ENCODE measurements around the gene GOLGB1. TPM values are rescaled to one million over a fixed set of nuclear protein-coding genes. Genes with fewer than 3 reads are reported as not detected.

GOLGB1 gene
- 52.6 and 66.0 TPM in 2 replicates for total RNA-seq

DNA sequence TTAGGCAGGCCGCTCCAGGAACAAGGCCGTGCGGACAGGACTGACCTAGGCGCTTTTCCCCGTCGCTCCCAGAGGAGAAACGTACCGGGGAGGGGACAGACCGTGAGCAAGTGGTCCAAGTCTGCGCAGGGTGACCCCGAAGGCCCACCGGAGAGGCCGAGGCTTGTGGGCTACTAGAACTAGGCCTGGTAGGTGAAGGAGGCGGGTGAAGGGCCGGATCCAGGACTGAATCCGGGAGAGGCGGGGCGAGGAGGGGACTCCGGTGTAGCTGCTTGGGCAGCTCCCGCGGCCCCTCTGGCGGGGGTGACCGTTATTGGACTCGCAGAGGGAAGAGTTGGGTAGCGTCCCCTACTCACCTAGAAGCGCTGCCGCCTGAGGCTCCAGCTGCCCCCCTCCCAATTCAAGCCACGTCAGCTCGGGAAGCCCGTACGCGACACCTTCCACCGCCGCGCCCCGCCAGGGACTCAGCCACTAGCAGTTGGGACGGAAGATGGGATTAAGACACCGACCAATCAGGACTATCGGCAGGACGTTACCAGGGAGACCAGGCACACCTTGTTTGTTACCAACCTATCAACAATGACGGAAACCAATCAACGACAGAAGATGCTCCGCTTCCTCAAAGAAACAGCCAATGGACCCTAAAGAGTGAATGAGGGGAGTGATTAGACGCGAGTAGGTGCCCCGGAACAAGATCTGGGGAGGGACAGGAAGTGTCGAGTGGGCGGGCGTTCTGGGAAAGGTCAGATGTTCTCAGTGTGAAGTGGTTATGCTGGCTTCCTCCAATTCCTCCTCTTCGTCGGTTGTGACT, at the start of gene GOLGB1:
TSS of gene GOLGB1 (minus strand) at position 466 of the 811 bp plus-strand sequence. CDS start 18,770 bp downstream, outside the sequence.

DNA sequence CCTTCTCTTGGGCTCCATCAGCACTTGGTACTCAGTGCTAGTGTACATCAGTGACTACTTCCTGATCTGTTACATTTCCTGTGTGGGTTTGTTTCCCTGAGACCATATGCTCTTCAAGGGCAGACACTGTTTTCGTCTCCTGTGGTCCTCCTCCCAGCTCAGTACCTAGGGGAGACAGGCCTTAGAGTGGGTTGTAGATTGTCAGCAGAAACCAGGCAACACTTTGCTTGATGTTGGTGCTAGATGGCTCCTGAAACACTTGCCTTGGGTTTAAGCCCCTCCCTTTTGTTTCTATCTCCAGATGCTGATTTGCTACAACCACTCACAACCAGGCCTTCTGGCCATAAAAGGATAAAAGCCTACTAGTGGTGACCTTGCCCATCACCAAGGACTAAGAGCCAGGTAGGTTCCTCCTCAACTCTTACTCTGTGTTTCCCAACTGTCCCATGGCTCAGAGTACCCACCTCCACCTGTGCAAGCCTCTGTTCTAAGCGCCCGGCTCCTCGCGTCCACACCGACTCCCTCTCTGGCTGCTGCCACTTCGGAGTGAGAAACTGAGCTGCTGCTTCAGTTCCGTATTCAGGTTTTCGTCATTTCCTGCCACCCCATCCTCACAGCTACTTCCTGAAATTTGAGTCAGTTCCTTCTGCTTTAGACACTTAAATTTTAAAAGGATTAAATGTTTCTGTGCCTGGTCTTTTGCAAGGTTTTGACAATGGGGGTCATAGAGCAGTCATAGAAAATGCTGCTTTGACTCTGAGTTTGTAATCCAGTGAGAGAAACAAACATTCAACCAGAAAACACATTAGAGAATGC, 89.0 kb downstream of the GOLGB1 start, which contains the start of gene HCLS1:
TSS of gene HCLS1 (minus strand) at position 548 of the 816 bp plus-strand sequence. CDS start 2,556 bp downstream, outside the sequence.

Other genes with a start within 250 kb of the GOLGB1 start
- gene POLQ, start 203.8 kb downstream of the GOLGB1 start, total RNA-seq: 1.3 and 2.6 TPM in 2 replicates
- not detected in 2 replicates for gene ARGFX, start 181.8 kb downstream of the GOLGB1 start, total RNA-seq
- gene FBXO40, start 156.4 kb downstream of the GOLGB1 start, total RNA-seq: not detected in 2 replicates
- 0.76 and 2.2 TPM in 2 replicates for gene HCLS1, start 88.8 kb downstream of the GOLGB1 start, total RNA-seq
- gene IQCB1, start 85.3 kb upstream of the GOLGB1 start, total RNA-seq: 8.4 and 9.4 TPM in 2 replicates
- gene EAF2, start 85.5 kb upstream of the GOLGB1 start, total RNA-seq: 1.7 and 1.9 TPM in 2 replicates
- 0.26 and 0.30 TPM in 2 replicates for gene SLC15A2, start 144.7 kb upstream of the GOLGB1 start, total RNA-seq